Smooth muscle cell of the coronary artery (primary cell): ENCODE data around the gene GIMAP5. TPM values are rescaled to one million over a fixed set of nuclear protein-coding genes. Genes with fewer than 3 reads are reported as not detected.

ENCODE experiments used
- total RNA-seq: library from RNA; depleted of rRNA; stranded (reverse); fragments of >200 nt; gene quantifications from 2 replicates; pipeline ENCODE4 v1.2.3, GENCODE V29; 2014; ENCODE audit warnings: low replicate concordance

Gene GIMAP5
- total RNA-seq, result 0.08 and 0.12 TPM in 2 replicates

GRCh38 chr7:150737265-150738055, at the start of gene GIMAP5:
Gene GIMAP5, plus strand, starts transcription at chr7:150737418. Its CDS starts 3,467 bp downstream, at chr7:150740885.

GRCh38 chr7:150716368-150716767, 20.9 kb upstream of the GIMAP5 start, which contains the start of gene GIMAP1:
Gene GIMAP1, plus strand, starts transcription at chr7:150716613. Its CDS starts 2,435 bp downstream, at chr7:150719048.

Other genes with a start within 250 kb of the GIMAP5 start
- 0.12 TPM in 1 of 2 replicates, not detected in the other for gene GIMAP7, start 222.5 kb upstream of the GIMAP5 start, total RNA-seq
- gene GIMAP4, start 170.0 kb upstream of the GIMAP5 start, total RNA-seq, result 0.35 TPM in 1 of 2 replicates, not detected in the other
- gene GIMAP6, start 105.0 kb upstream of the GIMAP5 start, total RNA-seq, result 0.35 TPM in 1 of 2 replicates, not detected in the other
- 0.60 and 4.7 TPM in 2 replicates for gene GIMAP2, start 51.7 kb upstream of the GIMAP5 start, total RNA-seq
- not detected in 2 replicates for gene GIMAP1, start 20.8 kb upstream of the GIMAP5 start, total RNA-seq
- 4.8 TPM in 1 of 2 replicates, not detected in the other for gene TMEM176B, start 62.9 kb downstream of the GIMAP5 start, total RNA-seq
- gene TMEM176A, start 63.4 kb downstream of the GIMAP5 start, total RNA-seq, result under 0.01 TPM in 1 of 2 replicates, not detected in the other
- not detected in 2 replicates for gene AOC1, start 115.1 kb downstream of the GIMAP5 start, total RNA-seq
- 0.08 TPM in 1 of 2 replicates, not detected in the other for gene KCNH2, start 240.9 kb downstream of the GIMAP5 start, total RNA-seq